Measurements from ENCODE around the gene CAV3.
"Not testable (repeated sequence)": the region's sequence is repeated elsewhere in the genome, so short reads cannot be mapped to it uniquely, and the experiment has no call there.

Gene CAV3

DNA sequence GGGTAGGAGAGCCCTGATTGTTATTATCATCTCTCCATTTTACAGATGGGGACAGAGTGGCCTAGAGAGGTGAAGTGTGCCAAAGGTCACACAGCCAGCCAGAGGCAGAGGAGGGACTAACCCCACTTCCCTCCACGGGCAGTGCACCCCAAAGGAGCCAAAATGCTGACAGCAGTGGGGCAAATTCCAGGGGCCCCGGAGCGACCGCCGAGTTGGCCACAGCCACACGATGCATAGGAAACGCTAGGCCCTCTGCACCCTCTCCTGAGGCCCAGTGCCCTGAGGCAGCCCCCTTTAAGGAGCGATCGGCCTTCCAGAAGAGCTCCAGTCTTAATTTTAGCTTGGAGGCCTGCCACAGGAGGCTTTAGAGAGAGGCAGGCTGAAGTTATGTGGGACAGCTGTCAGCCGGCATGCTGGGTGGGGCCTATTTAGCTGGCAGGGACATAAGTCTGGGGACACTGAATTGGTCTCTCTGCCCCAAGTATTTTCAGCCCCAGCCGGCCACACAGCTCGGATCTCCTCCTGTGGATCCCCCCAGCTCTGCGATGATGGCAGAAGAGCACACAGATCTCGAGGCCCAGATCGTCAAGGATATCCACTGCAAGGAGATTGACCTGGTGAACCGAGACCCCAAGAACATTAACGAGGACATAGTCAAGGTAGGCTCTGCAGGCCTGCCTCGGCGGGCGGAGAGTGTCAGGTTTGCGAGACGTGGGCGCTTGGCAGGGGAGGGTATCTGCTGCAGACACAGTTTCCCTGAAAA, at the start of gene CAV3:
Gene CAV3 (plus strand): TSS at position 471 of the 763 bp plus-strand sequence. CDS start 75 bp downstream, at position 546.
- no peak for DNase-seq

DNA sequence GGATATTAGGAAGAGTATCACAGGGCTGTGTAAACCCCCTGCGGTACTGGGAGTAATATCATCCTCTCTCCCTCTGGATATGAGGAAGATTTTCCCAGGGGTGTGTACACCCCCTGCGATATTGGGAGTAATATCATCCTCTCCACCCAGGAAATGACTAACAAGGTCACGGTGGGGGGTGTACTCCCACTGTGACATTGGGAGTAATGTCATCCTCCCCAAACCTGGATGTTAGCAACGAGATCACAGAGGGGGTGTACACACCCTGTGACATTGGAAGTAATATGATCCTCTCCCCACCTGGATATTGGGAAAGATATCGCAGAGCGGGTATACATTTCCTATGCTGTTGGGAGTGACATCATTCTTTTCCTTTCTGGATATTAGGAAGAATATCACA, 48.6 kb upstream of the CAV3 start:
- not testable (repeated sequence) for DNase-seq

DNA sequence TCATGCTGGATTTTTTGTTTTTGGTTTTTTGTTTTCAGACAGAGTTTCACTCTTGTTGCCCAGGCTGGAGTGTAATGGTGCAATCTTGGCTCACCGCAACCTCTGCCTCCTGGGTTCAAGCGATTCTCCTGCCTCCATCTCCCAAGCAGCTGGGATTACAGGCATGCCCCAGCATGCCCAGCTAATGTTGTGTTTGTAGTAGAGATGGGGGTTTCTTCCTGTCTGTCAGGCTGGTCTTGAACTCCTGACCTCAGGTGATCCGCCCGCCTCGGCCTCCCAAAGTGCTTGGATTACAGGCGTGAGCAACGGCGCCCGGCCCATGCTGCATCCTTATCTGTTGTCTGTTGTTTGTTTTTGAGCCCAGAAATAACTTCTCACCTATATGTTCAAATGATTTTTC, 42.3 kb upstream of the CAV3 start:
- not testable (repeated sequence) for DNase-seq

DNA sequence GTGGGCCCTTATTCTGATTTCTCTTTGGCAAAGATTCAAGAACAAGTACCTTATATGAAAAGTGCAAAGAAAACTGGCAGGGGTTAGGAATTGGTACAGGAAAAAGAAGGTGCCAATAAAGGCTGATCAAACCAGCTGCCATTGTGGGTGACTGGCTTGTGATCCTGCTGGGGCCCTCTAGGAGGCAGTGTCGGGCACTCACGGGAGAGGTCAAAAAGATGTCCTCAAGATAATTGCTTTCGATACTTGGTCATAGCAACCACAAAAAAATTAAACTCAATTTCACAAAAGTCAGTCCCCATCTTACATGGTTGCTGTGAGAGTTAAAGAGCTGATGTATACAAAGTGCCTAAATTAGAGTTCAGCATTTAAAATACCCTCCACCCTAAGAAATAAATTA, 31.0 kb upstream of the CAV3 start:
- DNase-seq = no peak

DNA sequence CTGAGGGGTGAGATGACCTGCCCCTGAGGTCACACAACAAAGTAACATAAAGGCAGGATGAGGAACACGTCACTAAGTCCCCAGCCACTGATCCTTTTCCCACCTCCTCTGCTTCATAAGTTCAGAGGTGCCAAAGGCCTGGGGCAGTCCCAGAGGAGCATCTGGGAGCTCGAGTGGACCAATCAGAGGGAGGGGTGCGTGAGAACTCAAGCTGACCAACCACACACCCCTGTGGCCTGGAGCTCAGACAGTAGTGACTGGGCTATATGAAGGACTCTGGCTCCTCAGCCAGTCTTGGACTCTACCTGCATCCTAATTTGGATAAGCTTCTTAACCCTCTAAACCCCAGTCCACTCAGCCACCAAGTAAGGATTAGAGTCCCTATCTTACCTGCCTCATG, 28.0 kb upstream of the CAV3 start:
- no peak for DNase-seq

DNA sequence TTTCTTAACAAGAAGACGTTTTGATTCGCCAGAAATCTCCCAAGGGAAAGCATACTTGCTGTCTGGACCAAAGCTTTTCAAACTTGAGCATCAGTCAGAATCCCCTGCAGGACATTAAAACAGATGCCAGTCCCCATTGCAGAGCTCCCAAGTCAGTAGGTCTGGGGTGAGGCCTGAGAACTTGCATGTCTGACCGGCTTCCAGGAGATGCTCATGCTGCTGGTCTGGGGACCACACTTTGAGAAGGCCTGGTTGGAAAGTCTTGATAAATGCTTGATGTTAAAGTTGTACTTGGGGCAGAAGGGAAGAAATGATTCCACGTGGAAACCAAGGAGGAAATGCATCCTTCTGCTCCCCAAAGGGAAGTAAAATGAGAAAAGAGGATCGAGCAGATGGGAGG, 24.3 kb upstream of the CAV3 start:
- no peak for DNase-seq

DNA sequence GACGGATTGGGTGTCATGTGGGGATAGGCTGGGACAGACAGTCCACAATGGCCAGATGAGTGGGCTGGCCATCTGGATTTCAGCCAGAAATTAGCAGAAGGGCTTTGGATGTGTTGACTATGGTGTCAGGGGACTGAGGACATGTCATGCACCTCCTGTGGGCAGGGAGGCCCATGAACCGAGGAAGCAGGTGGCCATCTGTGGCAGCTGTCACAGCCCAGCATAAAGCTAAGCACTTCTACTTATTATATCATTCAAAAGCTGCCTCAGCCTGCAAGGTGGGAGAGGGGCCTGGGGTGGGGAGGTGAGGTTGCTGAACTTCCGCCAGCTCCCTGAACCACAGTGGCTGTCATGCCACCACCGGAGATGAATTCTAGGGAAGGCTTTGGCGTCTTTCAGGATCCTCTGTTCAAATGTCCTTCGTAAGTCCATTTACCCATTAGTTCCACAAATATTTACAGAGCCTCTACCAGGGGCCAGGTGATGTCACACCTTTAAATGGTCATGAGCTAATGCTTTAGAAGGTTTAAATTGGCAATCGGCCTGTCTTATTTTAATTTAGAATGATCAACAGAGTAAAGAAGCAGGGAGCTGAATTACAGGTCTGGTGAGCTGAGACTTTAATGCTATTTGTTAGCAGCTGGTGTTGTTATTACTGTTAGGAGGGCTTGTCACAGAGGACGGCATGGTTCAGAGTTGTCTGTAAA, 23.6 kb upstream of the CAV3 start:
- no peak for DNase-seq

DNA sequence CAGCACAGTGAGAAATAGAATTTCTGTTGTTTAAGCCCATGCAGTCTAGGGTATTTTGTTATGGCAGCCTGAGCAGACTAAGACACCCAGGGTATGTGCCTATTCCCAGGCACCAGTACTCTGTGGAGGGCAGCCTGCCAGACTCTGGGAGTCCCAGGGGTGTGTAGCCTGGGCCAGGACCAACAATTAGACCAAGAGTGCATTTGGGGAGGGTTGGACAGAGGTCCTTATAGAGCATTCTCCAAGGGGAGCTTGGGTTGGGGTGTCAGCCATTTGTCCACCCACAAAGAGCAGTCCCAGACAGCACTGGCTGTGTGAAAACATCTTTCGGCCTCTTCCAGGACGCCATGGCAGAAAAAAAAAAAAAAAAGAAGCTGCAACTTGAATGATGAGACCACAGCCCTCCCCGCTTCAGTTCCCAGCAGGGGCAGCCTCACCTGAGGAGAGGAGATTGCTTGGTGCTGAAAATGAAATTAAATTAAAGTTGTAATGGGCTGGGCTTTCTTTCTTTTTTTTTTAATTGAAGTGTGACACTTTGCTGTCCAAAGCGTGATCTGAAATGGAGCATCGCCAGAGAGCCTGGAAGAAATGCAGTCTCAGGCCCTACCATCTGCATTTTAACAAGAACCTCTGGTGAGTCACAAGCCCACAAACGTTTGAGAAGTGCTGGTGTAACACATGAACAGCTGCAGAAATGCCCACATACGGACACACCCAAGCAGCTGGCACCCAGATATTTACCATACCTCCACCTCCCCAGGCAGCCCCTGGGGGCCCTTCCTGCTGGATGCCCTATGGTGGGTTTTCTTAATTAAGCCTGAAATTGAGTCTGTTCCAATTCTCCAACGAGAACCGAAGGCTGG, 21.3 kb upstream of the CAV3 start:
- peak; percentile 23 for DNase-seq

DNA sequence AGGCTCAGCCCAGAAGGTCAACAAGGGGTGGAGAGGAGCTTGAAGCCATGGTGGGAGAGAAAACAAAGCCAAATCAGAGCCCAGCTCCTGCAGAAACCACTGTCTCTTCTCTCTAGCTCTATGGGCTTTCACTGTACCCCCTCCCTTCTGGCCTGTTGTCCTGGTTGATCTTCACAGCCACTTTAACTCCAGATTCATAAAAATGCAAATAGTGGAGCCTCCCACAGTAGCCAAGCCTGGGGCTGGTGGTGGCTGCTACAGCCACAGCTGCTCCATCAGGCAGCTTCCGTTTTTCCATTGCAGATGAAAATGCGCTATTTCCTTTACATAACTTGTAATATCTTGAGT, 20.7 kb upstream of the CAV3 start:
- no peak for DNase-seq

DNA sequence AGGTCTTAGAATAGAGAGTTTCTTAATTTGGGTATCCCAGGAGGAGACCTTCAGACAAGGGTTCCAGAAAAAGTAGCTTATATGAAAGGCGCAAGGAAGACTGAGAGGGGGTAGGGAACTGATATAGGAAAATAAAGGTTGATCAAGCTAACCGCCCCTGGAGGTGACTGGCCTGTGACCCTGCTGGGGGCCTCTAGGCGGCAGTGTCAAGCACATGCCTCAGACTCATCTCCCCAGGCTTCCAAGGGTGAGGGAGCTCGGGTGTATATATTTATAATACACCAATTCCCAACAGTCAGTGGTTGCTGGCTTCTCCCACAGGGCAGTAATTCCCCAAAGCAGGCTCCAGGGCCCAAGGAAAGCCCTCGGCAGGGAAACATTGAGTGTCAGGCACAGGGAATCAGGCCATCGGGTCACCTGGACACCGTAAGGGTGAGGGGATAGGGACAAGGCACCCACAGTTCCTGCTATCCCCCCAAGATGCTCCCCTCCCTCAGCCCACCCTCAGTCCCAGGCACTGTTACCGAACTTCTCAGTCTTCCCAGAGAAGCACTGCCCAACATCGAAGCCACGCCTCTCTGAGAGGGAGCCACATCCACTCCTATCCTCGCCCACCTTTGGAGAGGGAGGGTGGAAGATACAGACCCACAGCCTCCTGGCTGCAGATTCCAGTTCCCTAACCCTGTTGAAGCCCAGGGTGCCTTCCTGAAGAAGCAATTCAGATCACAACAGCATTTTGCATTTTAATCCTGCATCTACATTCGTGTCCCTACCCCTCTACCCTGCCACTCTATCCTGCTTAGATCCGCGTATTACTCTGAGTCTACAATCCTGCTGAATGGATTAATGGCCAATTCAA, 19.5 kb upstream of the CAV3 start:
- no peak for DNase-seq

DNA sequence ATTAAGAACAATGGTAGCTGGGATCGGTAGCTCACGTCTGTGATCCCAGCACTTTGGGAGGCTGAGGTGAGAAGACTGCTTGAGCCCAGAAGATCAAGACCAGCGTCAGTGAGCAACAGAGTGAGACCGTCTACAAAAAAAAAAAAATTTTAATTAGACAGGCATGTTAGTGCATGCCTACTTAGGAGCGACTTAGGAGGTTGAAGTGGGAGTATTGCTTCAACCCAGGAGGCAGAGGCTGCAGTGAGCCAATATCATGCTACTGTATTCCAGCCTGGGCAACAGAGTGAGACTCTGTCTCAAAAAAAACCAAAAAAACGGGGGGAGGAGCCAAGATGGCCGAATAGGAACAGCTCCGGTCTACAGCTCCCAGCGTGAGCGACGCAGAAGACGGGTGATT, 17.8 kb upstream of the CAV3 start:
- DNase-seq = not testable (repeated sequence)

DNA sequence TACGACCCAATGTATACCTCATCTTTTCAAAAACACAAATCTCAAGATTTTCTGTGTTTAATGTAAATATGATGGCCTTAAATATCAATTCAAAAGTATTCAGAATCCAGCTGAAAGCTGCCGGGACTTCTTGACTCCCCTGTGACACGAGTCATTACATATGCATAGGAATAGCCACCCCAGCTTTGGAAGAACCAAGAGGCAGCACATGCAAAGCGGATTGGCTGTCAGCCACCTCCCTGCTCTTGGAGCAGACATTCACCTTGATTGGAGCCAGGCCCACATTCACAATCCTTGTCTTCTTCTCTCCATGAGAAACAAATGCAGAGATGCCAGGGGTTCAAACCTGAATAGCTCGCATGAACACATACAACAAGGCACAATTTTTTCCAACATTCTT, 10.8 kb upstream of the CAV3 start:
- DNase-seq = no peak

DNA sequence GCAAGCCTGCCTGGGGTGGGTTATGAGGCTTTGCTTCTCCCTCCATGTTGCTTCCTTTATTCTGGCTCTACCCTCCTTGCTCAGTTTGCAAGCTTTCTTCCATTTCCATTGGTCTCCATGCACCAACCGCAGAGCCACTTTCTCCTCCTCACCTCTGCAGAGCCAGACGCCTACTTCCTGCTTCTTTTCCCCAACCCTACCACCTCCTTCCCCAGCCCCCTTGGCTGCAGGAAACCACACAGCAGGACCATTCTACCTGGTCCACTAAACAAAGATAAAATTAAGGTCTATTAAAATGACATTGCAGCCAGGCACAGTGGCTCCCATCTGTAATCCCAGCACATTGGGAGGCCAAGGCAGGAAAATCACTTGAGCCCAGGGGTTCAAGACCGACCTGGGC, 10.0 kb upstream of the CAV3 start:
- DNase-seq = no peak

DNA sequence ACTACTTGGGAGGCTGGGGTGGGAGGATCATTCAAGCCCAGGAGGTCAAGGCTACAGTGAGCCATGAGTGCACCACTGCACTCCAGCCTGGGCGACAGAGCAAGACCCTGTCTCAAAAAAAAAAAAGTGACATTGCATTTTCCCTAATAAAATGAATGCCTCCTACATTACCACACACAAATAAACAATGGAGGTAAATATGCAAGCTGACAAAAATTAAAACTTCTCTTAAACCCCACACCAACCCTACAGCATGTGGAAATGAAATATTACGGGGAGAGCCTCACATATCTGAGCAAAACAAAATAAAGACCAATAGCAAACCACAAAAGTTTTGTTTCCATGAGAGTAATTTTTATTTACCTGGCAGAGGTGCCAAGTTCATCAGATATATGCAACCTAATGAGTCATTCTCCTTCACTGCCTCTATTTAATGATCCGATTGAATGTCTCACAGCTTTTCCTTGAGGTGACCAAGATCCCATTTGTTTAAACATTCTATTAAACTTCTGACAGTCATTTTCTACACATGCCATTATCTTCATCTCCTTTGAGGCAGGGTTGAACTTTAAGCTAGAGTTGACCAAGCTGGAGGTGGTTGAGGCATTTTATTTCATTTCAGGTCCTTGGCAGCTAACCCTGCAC, 9.4 kb upstream of the CAV3 start:
- DNase-seq = no peak

DNA sequence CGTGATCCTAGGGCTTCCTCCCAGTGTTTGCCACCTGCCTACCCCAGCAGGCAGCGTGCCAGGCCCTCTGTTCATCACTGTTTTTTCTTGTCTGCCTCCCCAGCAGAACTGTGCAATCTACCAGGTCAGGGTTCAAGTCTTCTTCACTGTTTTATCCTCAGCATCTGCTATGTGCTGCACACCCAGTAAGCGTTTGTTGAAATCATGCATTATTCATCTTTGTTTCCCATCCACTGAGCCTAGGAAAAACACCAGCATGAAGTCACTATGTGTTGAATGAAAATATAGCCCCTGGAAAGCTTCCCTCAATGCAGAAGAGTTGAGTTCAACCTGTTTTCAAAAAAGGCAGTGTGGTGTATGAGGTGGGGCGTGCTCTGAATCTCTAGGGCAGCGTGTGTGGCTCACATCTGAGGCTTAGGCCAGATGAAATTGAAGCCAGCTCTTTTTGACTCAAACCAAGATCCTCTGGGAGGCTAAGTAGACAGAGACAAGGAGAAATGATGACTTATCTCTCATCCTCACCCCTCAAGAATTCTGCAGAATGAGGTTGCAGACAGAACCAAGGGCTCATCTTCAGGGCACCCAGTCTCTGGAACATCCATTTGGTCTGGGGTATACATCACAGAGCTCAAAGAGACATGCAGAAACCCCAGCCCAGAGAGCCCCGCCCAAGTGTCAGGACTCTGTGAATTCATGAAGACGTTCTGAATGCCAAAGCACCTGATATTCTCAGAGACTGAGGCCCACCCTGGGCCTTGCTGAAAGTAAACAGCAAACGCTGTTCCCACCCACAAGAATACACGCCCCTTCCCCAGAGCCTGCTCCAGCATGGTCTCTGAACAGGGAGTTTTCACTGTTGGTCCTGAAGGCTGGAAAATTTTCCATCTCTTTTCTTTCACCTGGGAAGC, 5.7 kb upstream of the CAV3 start:
- no peak for DNase-seq

DNA sequence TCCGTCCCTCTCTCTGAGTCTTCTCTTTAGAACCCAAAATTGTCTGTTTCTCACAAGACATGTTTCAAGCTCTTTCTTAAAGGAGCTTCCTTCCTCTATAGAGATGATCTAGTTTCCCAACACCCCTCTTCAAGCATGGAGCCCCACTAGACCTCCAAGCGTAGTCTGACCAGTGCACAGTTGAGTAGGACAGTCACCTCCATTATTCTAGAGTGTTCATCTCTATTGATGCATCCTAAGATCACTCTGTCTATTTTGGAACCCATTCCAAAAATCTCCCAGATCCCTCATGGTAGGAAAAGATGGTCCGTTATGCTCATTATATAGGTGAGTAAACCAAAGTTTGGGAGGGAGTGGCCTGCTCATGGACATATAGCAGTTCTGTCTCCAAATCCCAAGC, 4.1 kb upstream of the CAV3 start:
- no peak for DNase-seq

DNA sequence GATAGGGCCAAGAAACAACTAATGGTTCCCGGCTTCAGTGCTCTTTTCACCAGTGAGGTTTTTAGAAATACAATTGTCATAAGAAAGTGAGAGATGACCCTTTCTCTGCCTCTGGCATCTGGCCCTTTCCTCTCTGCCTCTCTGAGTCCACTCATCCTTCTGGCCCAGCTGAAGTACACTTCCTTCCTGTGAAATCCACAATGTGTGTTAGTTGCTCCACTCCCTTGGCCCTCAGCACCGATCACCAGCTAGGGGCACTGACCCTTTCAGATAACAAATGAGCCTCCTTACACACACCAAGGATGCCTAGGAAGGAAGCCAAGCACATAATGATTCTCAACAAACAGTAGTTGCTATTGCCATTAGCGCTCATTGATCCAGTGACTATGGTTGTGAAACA, 2.9 kb upstream of the CAV3 start:
- DNase-seq = no peak

DNA sequence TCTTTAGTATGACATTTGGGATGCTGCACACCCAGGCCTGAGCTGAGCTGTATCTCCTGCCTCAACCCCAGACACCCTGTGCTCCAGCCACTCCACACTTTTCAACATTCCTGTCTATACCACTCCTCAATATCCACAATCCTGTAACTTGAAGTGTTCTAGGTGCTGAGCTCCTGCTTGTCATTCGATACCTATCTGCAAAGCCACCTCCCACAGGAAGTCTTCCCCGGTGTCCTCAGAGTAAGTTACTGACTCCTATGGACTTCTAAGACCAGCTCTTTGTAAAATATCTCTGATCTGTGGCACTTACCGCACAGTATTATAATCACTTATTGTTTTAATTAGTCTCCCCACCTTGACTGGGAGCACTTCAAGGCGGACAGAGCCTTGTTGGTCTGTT, 1.2 kb upstream of the CAV3 start:
- no peak for DNase-seq

DNA sequence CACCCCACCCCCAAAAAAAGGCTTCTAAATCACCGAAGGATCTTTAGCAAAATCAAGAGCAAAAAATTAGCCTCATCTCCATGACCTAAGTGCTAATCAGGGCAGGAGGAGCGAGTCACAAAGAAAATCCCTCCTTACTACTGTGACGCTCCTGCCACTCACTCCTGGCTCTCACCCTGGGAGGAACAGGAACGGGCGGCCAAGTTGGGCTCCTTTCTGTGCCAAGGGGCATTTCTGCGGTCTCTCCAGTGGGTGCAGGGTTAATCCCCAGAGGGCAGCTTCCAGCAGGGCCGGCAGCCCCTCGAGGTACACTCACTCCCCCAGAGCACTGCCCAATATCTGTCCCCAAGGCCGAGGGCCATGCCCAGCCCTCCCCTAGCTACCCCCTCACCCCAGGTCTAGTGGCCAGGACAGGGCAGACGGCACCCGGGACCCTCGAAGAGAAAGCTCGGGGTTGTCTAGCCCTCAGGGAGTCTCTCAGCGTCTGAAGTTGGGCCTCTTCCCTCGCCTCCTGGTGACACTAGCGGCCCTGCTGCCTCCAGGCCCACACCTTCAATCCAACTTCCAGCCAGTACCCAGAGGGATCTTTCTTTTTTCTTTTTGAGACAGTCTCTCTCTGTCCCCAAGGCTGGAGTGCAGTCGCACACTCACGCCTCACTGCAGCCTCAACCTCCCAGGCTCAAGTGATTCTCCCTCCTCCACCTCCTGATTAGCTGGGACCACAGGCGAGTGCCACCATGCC, 706 bp downstream of the CAV3 start:
- DNase-seq = no peak

DNA sequence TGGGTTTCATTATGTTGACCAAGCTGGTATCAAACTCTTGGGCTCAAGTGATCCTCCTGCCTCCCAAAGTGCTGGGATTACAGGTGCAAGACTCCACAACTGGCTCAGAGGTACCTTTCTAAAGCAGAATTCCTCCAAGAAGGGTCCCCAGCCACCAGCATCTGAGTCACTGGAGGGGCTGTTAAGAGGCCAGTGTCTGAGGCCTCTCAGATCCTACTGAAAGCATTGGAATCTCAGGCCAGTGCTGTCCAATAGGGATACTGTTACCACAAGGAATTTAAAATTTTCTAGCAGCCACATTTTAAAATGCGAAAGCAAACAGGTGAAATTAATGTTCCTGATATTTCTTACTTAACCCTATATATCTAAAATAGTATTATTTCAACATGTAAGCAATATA, 1.3 kb downstream of the CAV3 start:
- DNase-seq = no peak

All from CD4-positive, alpha-beta T cell treated with Interleukin-4 for 4 hours (primary cell).